Progenitor cell of endocrine pancreas (in vitro differentiated cells): ENCODE results near the gene BRICD5. TPM values are rescaled to one million over a fixed set of nuclear protein-coding genes. Genes with fewer than 3 reads are reported as not detected.

Source experiments
- DNase-seq: peaks from one replicate; pipeline ENCODE4 v3.0.0; 2021; ENCODE audit warnings: low spot score; ENCODE audit not compliant: unreplicated experiment
- H3K27ac Mint-ChIP-seq: 2 replicates; pipeline ENCODE4 v1.8.0; 2021; ENCODE audit warnings: mild to moderate bottlenecking, moderate library complexity, mixed read lengths
- H3K27me3 Mint-ChIP-seq: 2 replicates; pipeline ENCODE4 v1.8.0; 2021; ENCODE audit warnings: mixed read lengths
- H3K36me3 Mint-ChIP-seq: 2 replicates; pipeline ENCODE4 v1.8.0; 2022; ENCODE audit warnings: mixed read lengths; ENCODE audit not compliant: insufficient read depth
- H3K4me1 Mint-ChIP-seq: 2 replicates; pipeline ENCODE4 v1.8.0; 2021; ENCODE audit warnings: low read depth, mixed read lengths
- H3K4me3 Mint-ChIP-seq: 2 replicates; pipeline ENCODE4 v1.8.0; 2021; ENCODE audit warnings: low read depth, mild to moderate bottlenecking, moderate library complexity, mixed read lengths
- H3K9me3 Mint-ChIP-seq: 2 replicates; pipeline ENCODE4 v1.8.0; 2021; ENCODE audit warnings: low read depth, mixed read lengths
- total RNA-seq: library from RNA; stranded (reverse); gene quantifications from 2 replicates; pipeline ENCODE4 v1.2.1, GENCODE V29; 2021
- TF ChIP-seq, protein P1 (sequence below): fragments of 200-600 bp; sonication (generic); IDR thresholded peaks from one replicate; pipeline ENCODE4 v1.5.0; 2021; ENCODE audit warnings: antibody characterized with exemption, mild to moderate bottlenecking; ENCODE audit not compliant: unreplicated experiment

The BRICD5 gene
- total RNA-seq, 1 donor from 2014 or later, result 24.6 TPM

DNA sequence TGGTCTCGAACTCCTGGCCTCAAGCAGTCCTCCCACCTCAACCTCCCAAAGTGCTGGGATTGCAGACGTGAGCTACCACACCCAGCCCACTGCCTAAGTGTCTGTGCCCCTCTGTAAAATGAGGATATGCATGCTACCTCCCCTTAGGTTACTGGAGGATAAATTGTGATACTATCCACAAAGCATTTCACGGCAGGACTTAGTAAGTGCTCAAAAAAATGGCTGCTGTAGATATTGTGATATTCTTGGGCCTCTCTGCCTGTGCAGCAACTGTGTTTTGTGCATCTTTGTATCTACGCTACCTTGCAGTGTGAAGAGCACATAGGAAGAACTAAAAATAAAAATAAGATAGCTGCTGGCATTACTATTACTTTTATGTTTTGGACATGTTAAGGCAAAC lies 12.4 kb downstream of the BRICD5 start:
- H3K27me3 Mint-ChIP-seq, result peaks cover 35% of the 10 kb centered on the region
- no peaks in the 10 kb centered on the region for H3K9me3 Mint-ChIP-seq
- peaks cover 3% of the 10 kb centered on the region for H3K4me1 Mint-ChIP-seq
- H3K4me3 Mint-ChIP-seq, result peak overlapping the region; percentile 63
- TF ChIP-seq, protein P1, sequence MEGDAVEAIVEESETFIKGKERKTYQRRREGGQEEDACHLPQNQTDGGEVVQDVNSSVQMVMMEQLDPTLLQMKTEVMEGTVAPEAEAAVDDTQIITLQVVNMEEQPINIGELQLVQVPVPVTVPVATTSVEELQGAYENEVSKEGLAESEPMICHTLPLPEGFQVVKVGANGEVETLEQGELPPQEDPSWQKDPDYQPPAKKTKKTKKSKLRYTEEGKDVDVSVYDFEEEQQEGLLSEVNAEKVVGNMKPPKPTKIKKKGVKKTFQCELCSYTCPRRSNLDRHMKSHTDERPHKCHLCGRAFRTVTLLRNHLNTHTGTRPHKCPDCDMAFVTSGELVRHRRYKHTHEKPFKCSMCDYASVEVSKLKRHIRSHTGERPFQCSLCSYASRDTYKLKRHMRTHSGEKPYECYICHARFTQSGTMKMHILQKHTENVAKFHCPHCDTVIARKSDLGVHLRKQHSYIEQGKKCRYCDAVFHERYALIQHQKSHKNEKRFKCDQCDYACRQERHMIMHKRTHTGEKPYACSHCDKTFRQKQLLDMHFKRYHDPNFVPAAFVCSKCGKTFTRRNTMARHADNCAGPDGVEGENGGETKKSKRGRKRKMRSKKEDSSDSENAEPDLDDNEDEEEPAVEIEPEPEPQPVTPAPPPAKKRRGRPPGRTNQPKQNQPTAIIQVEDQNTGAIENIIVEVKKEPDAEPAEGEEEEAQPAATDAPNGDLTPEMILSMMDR, result no peak
- H3K27ac Mint-ChIP-seq, result no peak overlapping the region
- DNase-seq, result no peak
- no peaks in the 10 kb centered on the region for H3K36me3 Mint-ChIP-seq

- peak overlapping the region; percentile 63 for H3K4me3 Mint-ChIP-seq
- H3K9me3 Mint-ChIP-seq, result no peaks in the 10 kb centered on the region
- peaks cover 35% of the 10 kb centered on the region for H3K27me3 Mint-ChIP-seq
- peaks cover 3% of the 10 kb centered on the region for H3K4me1 Mint-ChIP-seq
- no peak for DNase-seq
- no peak overlapping the region for H3K27ac Mint-ChIP-seq
- TF ChIP-seq, protein P1, result no peak
- no peaks in the 10 kb centered on the region for H3K36me3 Mint-ChIP-seq
These were observed 12.9 kb downstream of the BRICD5 start for GRCh38 chr16:2197765-2198164.

DNA sequence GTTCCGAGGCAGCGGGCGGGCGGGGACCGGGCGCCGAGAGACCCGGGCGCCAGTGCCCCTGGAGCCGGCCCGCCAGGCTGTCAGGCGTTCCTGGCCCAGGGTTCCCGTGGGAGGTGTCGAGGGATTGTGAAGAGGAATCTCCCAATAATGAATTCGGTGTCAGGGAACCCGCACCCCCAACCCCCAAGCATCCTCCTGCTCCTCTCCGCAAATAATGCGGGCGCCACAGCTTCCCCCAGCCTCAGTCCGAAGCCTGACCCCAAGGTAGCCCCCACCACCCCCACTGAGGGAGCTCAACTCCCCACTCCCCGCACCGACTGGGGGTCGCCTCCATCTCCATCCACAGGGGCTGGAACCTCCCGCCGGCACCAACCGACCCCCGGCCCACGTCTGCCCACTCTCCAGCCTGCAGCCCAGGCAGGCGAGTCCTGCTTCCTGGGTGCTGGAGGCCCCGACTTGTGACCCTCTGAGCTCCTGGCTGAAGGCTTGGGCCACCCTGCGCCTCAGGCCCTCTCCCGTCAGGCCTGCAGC lies 13.6 kb downstream of the BRICD5 start:
- peaks cover 3% of the 10 kb centered on the region for H3K4me1 Mint-ChIP-seq
- H3K9me3 Mint-ChIP-seq, result no peaks in the 10 kb centered on the region
- no peaks in the 10 kb centered on the region for H3K36me3 Mint-ChIP-seq
- H3K27ac Mint-ChIP-seq, result no peak overlapping the region
- DNase-seq, result no peak
- H3K4me3 Mint-ChIP-seq, result peak overlapping the region; percentile 55
- peaks cover 35% of the 10 kb centered on the region for H3K27me3 Mint-ChIP-seq
- TF ChIP-seq, protein P1, result no peak

GRCh38 chr16:2196162-2196980 lies 14.3 kb downstream of the BRICD5 start, which contains the start of gene CASKIN1:
Gene CASKIN1, minus strand, starts transcription at chr16:2196605. Its CDS starts 173 bp downstream, at chr16:2196432.
- Mint-ChIP-seq H3K9me3 (no peaks in the 10 kb centered on the region), H3K27me3 (peaks cover 35% of the 10 kb centered on the region), H3K4me3 (peak within 1 kb of the TSS; percentile 63), H3K27ac (no peak within 1 kb of the TSS), H3K36me3 (no peaks in the 10 kb centered on the region), H3K4me1 (peaks cover 3% of the 10 kb centered on the region)
- TF ChIP-seq, protein P1, result no peak
- DNase-seq, result no peak

GRCh38 chr16:2195322-2196161 lies 15.1 kb downstream of the BRICD5 start:
- TF ChIP-seq, protein P1, result no peak
- Mint-ChIP-seq H3K27ac (no peak overlapping the region), H3K36me3 (no peaks in the 10 kb centered on the region), H3K4me1 (peaks cover 3% of the 10 kb centered on the region), H3K9me3 (no peaks in the 10 kb centered on the region), H3K4me3 (peak overlapping the region; percentile 63), H3K27me3 (peaks cover 32% of the 10 kb centered on the region)
- DNase-seq, result no peak
